GM21526 (cell line): ENCODE measurements around the gene CLDN7.

Experiments used
- ATAC-seq: cut with Tn5 transposase; IDR thresholded peaks from one replicate; pipeline ENCODE4 v1.9.1; 2021; ENCODE audit warnings: moderate library complexity; ENCODE audit not compliant: unreplicated experiment, low FRiP score

Gene CLDN7

DNA sequence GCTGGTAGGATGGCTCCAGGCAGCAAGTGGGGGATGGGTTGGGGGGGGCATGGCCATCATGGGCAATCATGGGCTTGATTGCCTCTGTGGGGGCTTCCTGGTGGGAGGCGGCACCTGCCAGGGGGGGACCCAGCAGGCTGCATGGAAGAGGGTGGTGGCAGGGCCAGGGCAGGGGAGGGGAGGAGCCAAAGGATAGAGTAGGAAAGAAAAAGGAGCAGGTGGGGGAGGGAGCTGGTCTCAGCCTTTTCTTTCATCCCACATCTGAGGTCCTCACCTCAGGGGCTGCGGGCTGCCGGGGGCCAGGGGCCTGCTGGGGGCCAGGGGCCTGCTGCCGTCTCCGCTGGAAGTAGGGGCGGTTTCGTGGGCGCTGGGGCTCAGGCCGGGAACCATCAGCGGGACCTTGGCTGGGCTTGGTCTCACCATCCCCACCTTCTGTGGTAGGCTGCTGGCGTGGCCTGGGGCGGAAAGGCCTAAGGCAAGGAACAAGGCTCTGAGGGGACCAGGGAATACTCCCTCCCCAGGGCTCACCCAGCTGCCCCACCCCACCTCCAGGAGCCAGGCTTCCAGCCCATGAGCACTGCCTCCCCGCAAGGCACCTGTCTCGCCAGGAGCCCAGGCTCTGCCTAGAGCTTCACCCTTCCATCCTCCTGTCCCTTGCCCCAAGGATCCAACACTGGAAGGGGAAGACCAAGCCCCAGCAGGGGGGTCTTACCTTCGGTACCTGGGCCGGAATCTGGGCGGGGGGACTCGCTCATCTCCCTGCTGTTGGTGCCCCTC is 27.2 kb upstream of the CLDN7 start:
- no peak for ATAC-seq

DNA sequence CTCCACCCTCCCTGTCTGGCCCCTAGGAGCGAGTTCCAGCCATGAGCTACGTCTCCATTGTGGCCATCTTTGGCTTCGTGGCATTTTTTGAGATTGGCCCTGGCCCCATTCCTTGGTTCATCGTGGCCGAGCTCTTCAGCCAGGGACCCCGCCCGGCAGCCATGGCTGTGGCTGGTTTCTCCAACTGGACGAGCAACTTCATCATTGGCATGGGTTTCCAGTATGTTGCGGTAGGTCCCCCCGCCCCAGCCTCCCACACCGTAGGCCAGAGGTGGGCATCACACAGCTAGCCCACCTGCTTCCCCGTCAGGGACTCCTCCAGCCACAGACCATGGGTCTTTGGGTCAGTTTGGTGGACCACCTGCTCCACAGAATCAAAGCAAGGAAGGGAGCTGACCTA is 23.4 kb upstream of the CLDN7 start:
- ATAC-seq: no peak

DNA sequence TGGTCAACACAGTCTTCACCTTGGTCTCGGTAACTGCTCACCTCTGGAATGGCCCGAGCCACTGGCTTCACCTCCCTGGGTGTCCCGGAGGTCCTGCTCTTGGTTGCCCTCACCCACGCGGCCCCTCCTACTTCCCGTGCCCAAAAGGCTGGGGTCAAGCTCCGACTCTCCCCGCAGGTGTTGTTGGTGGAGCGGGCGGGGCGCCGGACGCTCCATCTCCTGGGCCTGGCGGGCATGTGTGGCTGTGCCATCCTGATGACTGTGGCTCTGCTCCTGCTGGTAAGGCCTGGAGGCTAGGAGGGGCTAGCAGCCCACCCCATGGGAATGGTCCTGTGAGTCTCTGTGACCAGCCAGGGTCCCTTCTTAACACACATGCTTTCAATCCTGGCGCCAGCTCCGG is 22.6 kb upstream of the CLDN7 start:
- no peak for ATAC-seq

DNA sequence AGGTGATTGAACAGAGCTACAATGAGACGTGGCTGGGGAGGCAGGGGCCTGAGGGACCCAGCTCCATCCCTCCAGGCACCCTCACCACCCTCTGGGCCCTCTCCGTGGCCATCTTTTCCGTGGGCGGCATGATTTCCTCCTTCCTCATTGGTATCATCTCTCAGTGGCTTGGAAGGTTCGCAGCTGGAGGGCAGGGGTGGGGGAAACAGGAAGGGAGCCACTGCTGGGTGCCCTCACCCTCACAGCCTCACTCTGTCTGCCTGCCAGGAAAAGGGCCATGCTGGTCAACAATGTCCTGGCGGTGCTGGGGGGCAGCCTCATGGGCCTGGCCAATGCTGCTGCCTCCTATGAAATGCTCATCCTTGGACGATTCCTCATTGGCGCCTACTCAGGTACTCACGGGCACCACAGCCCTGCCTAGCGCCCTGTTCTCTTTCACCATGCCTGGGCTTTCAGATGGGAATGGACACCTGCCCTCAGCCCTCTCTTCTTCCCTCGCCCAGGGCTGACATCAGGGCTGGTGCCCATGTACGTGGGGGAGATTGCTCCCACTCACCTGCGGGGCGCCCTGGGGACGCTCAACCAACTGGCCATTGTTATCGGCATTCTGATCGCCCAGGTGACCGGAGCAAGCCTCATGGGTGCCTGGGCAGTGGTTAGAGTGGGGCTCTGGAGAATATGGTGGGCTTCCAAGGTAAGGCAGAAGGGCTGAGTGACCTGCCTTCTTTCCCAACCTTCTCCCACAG is 21.4 kb upstream of the CLDN7 start:
- no peak for ATAC-seq

DNA sequence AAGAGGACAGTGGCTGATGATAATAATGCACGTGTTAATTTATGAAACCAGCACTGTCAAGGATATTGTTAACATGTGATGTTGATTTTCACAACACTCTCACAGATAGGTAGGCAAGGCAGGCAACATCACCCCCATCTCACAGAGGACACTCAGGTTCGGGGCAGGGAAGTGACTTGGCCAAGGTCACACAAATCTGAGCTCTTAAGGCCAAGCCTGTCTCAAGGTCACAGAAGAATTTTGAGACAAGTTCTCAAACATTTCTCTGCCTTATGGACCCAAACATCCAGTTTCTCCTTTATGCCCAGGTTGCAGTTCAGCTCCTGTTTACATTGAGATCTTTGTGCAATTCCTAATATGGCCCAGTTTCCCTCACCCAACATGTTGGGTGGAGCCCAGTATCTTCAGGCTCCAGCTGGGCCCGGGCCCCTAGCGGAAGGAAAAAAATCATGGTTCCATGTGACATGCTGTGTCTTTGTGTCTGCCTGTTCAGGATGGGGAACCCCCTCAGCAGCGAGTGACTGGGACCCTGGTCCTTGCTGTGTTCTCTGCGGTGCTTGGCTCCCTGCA is 20.6 kb upstream of the CLDN7 start:
- no peak for ATAC-seq

DNA sequence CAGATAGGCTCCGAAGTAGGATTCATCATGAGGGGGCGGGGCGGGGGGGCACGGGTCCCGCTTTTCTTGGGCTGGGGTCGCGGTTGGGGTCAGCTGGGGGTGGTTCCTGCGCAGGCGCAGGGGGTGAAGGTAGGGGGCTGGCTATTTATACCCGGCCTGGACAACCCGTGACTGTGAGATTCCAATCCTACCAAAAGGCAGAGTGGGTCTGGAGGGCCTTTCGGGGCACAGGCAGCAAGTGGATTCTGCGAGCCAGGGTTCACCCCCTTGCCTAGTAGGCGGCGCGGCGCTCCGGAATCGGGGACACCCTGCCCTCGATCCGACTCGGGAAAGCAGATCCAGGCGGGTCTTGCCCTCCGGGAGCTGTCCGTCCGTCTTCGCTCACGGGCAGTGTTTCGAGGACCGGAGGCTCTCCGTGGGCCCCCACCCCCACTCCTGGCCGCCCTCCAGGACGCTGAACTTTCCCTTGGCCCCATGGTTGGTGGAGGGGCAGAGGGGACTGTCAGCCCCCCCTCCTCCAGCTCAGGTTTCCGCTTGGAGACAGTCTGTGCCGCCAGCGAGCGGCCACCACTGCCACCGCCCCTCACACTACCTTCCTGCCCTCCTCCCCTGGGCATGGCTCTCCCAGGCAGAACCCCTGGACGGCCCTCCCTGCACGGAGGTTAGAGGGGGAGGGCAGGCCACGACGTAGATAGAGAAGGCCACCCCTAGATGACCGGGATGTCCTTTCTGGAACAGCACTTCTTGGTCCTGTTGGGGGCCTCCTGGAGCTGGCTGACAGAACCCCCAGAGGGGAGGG is 19.9 kb upstream of the CLDN7 start:
- no peak for ATAC-seq

DNA sequence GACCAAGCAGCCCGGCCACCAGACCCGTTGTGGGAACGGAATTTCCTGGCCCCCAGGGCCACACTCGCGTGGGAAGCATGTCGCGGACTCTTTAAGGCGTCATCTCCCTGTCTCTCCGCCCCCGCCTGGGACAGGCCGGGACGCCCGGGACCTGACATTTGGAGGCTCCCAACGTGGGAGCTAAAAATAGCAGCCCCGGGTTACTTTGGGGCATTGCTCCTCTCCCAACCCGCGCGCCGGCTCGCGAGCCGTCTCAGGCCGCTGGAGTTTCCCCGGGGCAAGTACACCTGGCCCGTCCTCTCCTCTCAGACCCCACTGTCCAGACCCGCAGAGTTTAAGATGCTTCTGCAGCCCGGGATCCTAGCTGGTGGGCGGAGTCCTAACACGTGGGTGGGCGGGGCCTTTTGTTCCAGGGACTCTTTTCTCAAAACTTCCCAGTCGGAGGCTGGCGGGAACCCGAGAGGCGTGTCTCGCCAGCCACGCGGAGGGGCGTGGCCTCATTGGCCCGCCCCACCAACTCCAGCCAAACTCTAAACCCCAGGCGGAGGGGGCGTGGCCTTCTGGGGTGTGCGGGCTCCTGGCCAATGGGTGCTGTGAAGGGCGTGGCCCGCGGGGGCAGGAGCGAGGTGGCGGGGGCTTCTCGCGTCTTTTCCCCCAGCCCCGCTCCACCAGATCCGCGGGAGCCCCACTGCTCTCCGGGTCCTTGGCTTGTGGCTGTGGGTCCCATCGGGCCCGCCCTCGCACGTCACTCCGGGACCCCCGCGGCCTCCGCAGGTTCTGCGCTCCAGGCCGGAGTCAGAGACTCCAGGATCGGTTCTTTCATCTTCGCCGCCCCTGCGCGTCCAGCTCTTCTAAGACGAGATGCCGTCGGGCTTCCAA is 19.0 kb upstream of the CLDN7 start, which contains the start of gene SLC2A4:
TSS of gene SLC2A4 (plus strand) at position 645 of the 879 bp plus-strand sequence. CDS start at position 862, 217 bp downstream.
- peak; percentile 42 for ATAC-seq

DNA sequence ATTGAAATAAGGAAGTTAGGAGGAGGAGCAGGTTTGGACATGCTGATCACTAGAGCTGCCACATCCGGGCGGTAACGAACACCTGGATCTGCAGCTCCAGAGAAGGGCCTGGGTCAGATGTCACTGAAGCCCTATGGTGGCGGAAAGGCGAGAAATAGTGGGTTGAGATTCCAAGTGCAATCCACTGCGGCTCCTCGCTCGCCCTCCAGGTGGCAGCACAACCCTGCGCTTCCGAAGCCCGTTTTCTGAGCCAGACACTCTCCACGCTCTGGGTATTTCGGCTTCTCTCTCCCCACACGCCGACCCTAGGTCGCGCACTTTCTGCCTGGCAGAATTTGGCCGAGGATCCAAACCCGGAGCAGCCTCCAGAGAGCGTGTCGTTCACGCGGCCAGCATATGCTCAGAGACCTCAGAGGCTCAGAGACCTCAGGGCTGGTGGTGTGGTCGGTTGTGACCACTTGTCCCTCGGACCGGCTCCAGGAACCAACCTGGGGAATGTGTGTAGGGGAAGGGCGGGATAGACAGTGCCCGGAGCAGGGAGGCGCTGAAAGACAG is 18.3 kb upstream of the CLDN7 start:
- ATAC-seq: peak; percentile 53

DNA sequence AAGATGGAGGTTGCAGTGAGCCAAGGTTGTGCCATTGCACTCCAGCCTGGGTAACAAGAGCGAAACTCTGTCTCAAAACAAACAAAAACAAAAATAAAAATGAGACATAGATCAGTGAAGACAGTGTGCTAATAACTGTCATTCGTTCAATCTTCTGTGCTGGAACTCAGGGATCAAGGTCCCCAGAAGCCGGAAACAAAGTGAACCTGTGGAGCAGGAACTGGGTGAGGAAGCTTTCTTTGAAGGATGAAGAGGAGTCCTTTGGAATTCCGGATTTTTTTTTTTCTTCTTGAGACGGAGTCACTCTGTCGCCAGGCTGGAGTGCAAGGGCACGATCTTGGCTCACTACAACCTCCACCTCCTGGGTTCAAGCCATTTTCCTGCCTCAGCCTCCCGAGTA is 17.2 kb upstream of the CLDN7 start:
- no peak for ATAC-seq

DNA sequence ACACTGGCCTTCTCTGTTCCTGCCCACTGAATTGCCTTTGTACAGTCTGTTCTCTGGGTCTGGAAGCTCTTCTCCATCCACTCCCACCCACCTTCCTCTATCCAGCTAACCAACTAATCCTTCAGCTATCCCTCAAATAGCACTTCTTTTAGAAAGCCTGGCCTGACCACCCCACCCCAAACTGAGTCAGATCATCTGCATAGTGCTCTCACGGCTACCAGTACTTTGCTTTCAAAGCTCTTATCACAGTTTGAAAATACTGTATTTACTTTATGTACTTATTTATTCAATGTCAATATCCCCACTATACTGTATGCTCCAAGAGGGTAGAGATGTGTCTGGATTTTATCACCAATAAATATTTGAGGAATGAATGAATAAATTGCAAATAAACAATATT is 4.5 kb upstream of the CLDN7 start:
- ATAC-seq: no peak

DNA sequence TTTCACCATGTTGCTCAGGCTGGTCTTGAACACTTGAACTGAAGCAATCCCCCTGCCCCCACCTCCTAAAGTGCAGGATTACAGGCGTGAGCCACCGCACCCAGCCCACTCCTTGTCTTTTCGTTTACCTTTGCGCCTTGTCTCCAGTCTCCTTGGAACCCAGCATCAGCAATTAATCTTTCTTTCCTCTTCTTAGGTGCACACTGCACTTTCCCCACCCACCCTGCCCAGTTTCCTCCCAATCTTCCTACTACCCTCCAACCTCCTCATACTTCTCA is 1.5 kb upstream of the CLDN7 start:
- ATAC-seq: no peak

DNA sequence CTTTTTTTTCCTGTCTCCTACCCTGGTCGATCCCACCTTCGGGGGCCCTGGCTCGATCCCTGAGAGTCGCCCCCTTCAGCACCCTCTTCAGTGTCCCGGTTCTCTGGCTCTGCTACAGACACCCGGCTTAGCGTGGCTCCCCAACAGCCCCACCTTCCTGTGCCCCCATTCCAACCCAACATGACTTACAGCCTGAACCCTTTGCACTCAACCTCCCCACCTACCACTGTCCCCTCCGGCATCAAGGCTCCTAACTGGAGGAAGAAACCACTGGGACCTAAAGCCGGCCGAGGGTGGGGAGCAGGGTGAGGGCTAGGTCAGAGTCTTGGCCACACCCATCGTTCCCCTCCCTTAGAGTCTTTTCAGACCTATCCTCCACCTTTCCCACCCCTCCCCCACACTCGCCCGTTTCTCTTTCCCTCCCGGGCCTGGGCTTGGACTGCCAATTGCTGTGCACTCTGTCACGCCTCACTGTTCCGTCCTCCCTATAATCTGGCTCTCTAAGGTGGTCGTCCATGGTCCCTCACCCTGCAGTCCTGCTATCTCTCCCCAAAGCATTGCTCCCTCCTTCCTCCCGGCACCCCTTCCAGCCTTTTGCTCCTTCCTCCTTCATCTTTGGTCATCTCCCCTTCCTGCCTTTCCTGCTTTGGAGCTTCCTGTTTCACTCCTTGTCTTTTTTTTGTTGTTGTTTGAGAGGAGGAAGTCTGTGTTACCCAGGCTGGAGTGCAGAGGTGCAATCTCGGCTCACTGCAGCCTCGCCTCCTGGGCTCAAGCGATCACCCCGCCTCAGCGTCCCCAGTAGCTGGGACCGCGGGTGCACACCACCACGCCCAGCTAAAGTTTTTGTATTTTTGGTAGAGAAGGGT is 890 bp upstream of the CLDN7 start:
- ATAC-seq: no peak

DNA sequence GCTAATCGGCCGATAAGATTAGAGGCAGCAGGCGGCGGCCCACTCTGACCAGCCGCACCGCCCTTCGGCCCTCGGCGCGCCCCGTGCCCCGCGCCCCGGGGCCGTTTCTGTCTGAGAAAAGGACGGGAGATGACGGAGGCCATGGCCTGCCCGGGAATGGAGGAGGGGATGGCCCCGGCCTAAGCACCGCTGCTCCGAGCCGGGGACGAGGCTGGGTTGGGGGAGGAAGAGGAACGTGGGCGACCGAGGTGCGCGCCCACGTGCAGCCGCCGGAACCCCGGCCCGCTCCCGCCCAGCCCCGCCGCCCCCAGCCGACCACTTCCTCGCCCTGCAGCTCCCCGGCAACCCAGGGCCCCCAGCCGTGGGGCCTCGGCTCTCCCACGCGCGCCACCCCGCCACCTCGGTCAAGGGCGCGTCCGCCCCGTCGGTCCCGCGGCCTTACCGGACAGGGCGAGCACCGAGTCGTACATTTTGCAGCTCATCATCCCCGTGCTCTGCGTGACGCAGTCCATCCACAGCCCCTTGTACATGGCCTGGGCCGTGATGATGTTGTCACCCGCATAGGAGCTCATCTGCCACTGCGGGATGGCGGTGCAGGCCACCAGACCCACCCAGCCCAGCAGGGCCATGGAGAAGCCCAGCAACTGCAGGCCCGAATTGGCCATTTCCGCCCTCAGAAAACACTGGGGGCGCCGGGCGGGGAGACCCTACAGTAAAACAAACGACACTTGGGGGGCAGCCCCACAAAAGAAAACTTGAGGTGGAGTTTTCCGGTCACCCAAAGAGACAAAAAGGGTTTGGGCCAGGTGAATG is 693 bp downstream of the CLDN7 start:
- no peak for ATAC-seq

DNA sequence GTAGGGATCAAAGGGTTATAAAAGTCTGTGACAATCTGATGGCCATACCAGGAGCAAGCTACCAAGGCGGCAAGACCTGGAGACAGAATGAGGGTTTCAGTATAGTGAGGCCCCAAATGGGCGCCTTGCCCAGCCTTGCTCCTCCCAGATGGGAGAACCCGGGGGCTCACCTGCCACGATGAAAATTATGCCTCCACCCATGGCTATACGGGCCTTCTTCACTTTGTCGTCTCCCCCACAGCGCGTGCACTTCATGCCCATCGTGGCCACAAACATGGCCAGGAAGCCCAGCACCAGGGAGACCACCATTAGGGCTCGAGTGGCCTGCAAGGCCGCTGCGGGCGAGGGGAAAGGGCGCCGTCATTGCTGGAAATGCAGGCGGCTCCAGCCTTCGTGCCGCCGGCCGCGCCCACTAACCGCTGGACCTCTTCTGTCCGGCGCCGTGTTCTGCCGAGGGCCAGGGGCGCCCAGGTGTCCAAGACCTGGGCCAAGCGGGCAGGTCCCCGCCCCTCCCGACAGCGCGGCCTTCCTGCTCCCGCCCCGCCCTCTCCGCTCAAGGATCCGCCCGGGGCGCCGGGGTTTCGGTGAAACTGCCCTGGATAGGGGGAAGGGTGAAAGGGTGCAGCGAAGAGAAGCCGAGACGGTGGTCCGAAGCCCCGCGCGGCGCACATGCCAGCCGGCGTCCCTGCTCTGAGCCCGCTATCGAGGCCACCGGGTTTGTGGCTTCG is 1.5 kb downstream of the CLDN7 start:
- ATAC-seq: no peak

DNA sequence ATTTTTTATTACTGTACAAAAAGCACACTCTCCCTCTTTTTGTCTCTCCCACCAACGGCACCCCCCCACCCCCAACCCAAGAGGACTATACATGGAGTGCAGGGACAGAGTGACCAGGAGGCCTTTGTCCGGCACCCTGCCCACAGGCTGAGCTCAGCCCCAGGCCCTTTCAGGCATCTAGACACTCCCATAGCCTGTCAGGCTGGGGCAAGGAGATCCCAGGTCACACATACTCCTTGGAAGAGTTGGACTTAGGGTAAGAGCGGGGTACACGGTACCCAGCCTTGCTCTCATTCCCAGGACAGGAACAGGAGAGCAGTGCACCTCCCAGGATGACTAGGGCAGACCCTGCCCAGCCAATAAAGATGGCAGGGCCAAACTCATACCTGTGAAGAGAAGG is 2.1 kb downstream of the CLDN7 start:
- no peak for ATAC-seq

DNA sequence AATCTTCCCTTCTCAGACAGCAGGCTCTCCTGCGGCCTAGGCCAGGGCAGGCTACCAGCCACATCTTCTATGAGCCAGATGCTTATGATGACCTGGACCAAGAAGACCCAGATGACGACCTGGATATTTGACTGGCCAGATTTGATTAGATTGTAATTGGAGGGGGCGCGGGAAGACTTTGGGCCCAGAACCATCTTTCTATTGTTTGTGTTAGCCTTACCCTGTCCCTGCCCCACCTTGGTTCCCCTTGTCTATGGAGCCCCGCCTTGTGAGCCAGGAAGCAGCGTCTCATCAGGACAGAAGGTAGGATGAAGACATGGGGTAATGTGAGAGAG is 2.8 kb downstream of the CLDN7 start:
- no peak for ATAC-seq

DNA sequence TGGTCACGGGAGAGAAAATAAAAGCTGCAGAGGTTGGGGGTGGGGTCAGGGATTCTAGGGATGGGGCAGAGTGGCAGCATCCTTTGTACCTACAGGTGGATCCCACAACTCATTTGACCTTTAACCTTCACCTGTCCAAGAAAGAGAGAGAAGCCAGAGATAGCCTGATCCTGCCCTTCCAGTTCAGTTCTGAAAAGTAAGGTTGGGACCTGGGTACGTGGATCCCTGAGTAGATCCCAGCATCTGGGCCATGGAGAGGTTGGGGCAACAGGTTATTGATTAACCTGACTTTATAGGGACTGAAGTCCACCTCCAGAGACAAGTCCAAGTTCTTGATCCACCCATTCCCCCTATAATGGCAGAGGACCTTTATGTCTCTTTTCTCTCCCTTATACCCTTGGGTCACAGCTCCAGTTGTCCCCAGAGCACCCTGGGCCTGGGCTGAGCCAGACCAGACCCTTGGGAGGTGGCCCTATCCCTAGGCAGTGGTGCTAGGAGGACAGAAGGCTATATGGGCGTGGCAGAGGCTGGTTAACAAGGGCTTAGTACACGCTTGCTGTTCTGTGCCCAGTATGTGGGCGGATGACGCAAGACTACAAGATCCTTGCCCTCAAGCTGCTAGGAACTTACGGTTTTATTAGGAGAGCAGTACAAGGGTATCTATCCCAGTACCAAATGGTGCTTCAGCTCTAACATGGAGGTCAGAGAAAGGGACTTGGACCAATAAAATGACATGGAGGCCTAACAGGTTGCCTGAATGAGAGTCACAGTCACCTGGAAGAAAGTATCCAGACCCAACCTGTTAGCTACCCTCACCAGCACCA is 3.3 kb downstream of the CLDN7 start:
- no peak for ATAC-seq
